BJ (cell line): ENCODE data around the gene SMIM41. TPM values are rescaled to one million over a fixed set of nuclear protein-coding genes. Genes with fewer than 3 reads are reported as not detected.
"Not testable (repeated sequence)": the region's sequence is repeated elsewhere in the genome, so short reads cannot be mapped to it uniquely, and the experiment has no call there.

Experiments
- CTCF ChIA-PET: fragments of 350-600 bp; formaldehyde crosslinking; extraction: SDS; loops from one replicate; lab custom pipeline; 2021; ENCODE audit warnings: antibody characterized with exemption, inconsistent platforms; lab: Yijun Ruan, JAX
- POLR2A ChIA-PET: fragments of 300-600 bp; sonication (Branson Sonifier 250); formaldehyde crosslinking; extraction: SDS; loops from one replicate; lab custom pipeline; 2021; ENCODE audit warnings: antibody characterized with exemption; lab: Charles Lee
- DNase-seq: peaks from one replicate; pipeline ENCODE4 v3.0.0-alpha.2; 2011; ENCODE audit warnings: low read depth
- H3K27me3 ChIP-seq: 2 replicates; pipeline ENCODE4 v1.6.0; 2011; ENCODE audit warnings: low read length; ENCODE audit not compliant: control insufficient read depth, insufficient read depth
- H3K36me3 ChIP-seq: 2 replicates; pipeline ENCODE4 v1.5.1; 2011; ENCODE audit warnings: low read length; ENCODE audit not compliant: control insufficient read depth, insufficient read depth
- H3K4me3 ChIP-seq: 2 replicates; pipeline ENCODE4 v1.5.1; 2011; ENCODE audit warnings: low read depth, mild to moderate bottlenecking, control low read depth, low read length
- CTCF ChIP-seq: IDR thresholded peaks from 2 replicates; pipeline ENCODE4 v1.5.1; 2011; ENCODE audit warnings: low read depth, mild to moderate bottlenecking, control low read depth, inconsistent platforms, low read length, moderate library complexity; ENCODE audit not compliant: insufficient read depth
- polyA plus RNA-seq: library from polyadenylated mRNA; depleted of rRNA; stranded (reverse); fragments of >200 nt; gene quantifications from 2 replicates; pipeline ENCODE4 v1.2.3, GENCODE V29; 2011

Gene SMIM41
- polyA plus RNA-seq, 1 experiment, result not detected

- ChIA-PET CTCF (interaction anchor here (1.8 to 25.8 kb wide), 4 partner anchors 9 to 62 kb away, joined by 5 to 974 read pairs (median 12); no protein-coding TSS in a partner anchor), POLR2A (no interaction called here)
- TF ChIP-seq CTCF, result no peak
These were observed 11.6 kb downstream of the SMIM41 start for GRCh38 chr12:52091061-52091460.

GRCh38 chr12:52091869-52092268, 12.4 kb downstream of the SMIM41 start:
- H3K4me3 ChIP-seq, result no peak overlapping the region
- no peaks in the 10 kb centered on the region for H3K36me3 ChIP-seq
- no peak for DNase-seq
- TF ChIP-seq CTCF, result no peak
- CTCF ChIA-PET, result interaction anchor here (1.8 to 25.8 kb wide), 4 partner anchors 10 to 62 kb away, joined by 5 to 974 read pairs (median 12); no protein-coding TSS in a partner anchor
- H3K27me3 ChIP-seq, result peaks cover 9% of the 10 kb centered on the region; the same call in 1 of the 2 replicates
- POLR2A ChIA-PET, result no interaction called here

More at GRCh38 chr12:52091061-52091460, 11.6 kb downstream of the SMIM41 start:
- Histone ChIP-seq H3K27me3 (peaks cover 9% of the 10 kb centered on the region; the same call in 1 of the 2 replicates), H3K36me3 (no peaks in the 10 kb centered on the region), H3K4me3 (no peak overlapping the region)
- no peak for DNase-seq

GRCh38 chr12:52093346-52093745, 13.8 kb downstream of the SMIM41 start:
- Histone ChIP-seq H3K36me3 (no peaks in the 10 kb centered on the region), H3K27me3 (peaks cover 9% of the 10 kb centered on the region; the same call in 1 of the 2 replicates), H3K4me3 (no peak overlapping the region)
- no peak for DNase-seq
- ChIA-PET CTCF (interaction anchor here (1.0 to 25.8 kb wide), 3 partner anchors 11 to 786 kb away, joined by 3 to 974 read pairs (median 16); no protein-coding TSS in a partner anchor), POLR2A (no interaction called here)
- no peak for TF ChIP-seq CTCF

- no peaks in the 10 kb centered on the region for H3K36me3 ChIP-seq
- H3K4me3 ChIP-seq, result no peak overlapping the region
- H3K27me3 ChIP-seq, result peaks cover 3% of the 10 kb centered on the region; the same call in 1 of the 2 replicates
- DNase-seq, result no peak
- ChIA-PET POLR2A (no interaction called here), CTCF (no interaction called here)
- TF ChIP-seq CTCF, result no peak
These were observed 17.0 kb downstream of the SMIM41 start for GRCh38 chr12:52096332-52097044.

- no peak overlapping the region for H3K4me3 ChIP-seq
- DNase-seq, result no peak
- no peaks in the 10 kb centered on the region for H3K36me3 ChIP-seq
- peaks cover 2% of the 10 kb centered on the region; the same call in 1 of the 2 replicates for H3K27me3 ChIP-seq
- POLR2A ChIA-PET, result no interaction called here
- no peak for TF ChIP-seq CTCF
- CTCF ChIA-PET, result no interaction called here
These were observed 17.7 kb downstream of the SMIM41 start for GRCh38 chr12:52097045-52097666.

GRCh38 chr12:52104431-52105089, 25.1 kb downstream of the SMIM41 start:
- POLR2A ChIA-PET, DNase-seq, H3K36me3 ChIP-seq, H3K4me3 ChIP-seq, H3K27me3 ChIP-seq: not testable (repeated sequence)
- CTCF ChIA-PET, result interaction anchor here (1.4 to 2.8 kb wide), 3 partner anchors 18 to 81 kb away, joined by 5 to 9 read pairs (median 9); no protein-coding TSS in a partner anchor
